ENCODE measurements around the gene CMTM8.

The CMTM8 gene

GRCh38 chr3:32404714-32405113 is 166.2 kb downstream of the CMTM8 start:
- peaks cover 0 to 3% of the 10 kb centered on the region in 2 donors for H3K9me3 ChIP-seq (replicated peaks in 1 of 2; ENCODE audit: control insufficient read depth in 2 of 2, insufficient read depth in 1 of 2, low read depth in 1 of 2, low read length in 2 of 2)
- H3K4me2 ChIP-seq (ENCODE audit: insufficient read depth, low read length, poor library complexity, severe bottlenecking), result no peak overlapping the region
- H3K14ac ChIP-seq (ENCODE audit: low read length), result no peak overlapping the region
- no peak overlapping the region for H2BK12ac ChIP-seq (ENCODE audit: low read length)
- H3K4me1 ChIP-seq (ENCODE audit: control insufficient read depth in 2 of 2, insufficient read depth in 1 of 2, low read depth in 1 of 2, low read length in 2 of 2), result peaks cover 6 to 9% of the 10 kb centered on the region in 2 donors
- H2BK5ac ChIP-seq (ENCODE audit: low read length), result no peak overlapping the region
- H3K79me1 ChIP-seq (ENCODE audit: low read depth, low read length), result no peaks in the 10 kb centered on the region
- H2AK5ac ChIP-seq (ENCODE audit: low read depth, low read length), result no peak overlapping the region
- H2AFZ ChIP-seq (ENCODE audit: low read length), result no peak overlapping the region
- WGBS, 2 donors (ENCODE audit: extremely low coverage in 2 of 2, insufficient read length in 2 of 2, insufficient replicate concordance in 1 of 2), result no CpG with 5 or more reads among the region's 1 CpG
- no peak overlapping the region for H3K18ac ChIP-seq (ENCODE audit: low read length)
- H2BK15ac ChIP-seq (ENCODE audit: low read length), result no peak overlapping the region
- no peak for DNase-seq (ENCODE audit: low spot score)
- no peak overlapping the region for H2BK120ac ChIP-seq (ENCODE audit: low read depth, low read length)
- no peak overlapping the region for H3K23ac ChIP-seq (ENCODE audit: low read depth, low read length, poor library complexity)
- no peak overlapping the region for H4K91ac ChIP-seq (ENCODE audit: low read depth, low read length, poor library complexity)
- H3K27me3 ChIP-seq (ENCODE audit: control insufficient read depth in 3 of 3, insufficient read depth in 3 of 3, low read depth in 1 of 3, low read length in 3 of 3), result peaks cover 0 to 2% (median 0%) of the 10 kb centered on the region in 3 experiments
- no peak overlapping the region for H3K27ac ChIP-seq (replicated peaks; ENCODE audit: low read length)
- no peak overlapping the region for H3K4me3 ChIP-seq (ENCODE audit: low read length in 2 of 2)
- H3K9ac ChIP-seq (ENCODE audit: low read depth, low read length, poor library complexity), result no peak overlapping the region
- no peak overlapping the region for H4K8ac ChIP-seq (ENCODE audit: low read depth, low read length)
- peaks cover 0 to 27% of the 10 kb centered on the region in 2 donors for H3K36me3 ChIP-seq (replicated peaks in 1 of 2; ENCODE audit: control insufficient read depth in 2 of 2, insufficient read depth in 2 of 2, low read length in 2 of 2)
- no peak overlapping the region for H3K4ac ChIP-seq (ENCODE audit: low read length)

- Histone ChIP-seq H3K18ac (ENCODE audit: low read length) (no peak overlapping the region), H3K27me3 (ENCODE audit: control insufficient read depth in 3 of 3, insufficient read depth in 3 of 3, low read depth in 1 of 3, low read length in 3 of 3) (peaks cover 0 to 2% (median 0%) of the 10 kb centered on the region in 3 experiments), H3K4me2 (ENCODE audit: insufficient read depth, low read length, poor library complexity, severe bottlenecking) (no peak overlapping the region), H2BK120ac (ENCODE audit: low read depth, low read length) (no peak overlapping the region), H3K4me1 (ENCODE audit: control insufficient read depth in 2 of 2, insufficient read depth in 1 of 2, low read depth in 1 of 2, low read length in 2 of 2) (peaks cover 10 to 12% of the 10 kb centered on the region in 2 donors), H3K9ac (ENCODE audit: low read depth, low read length, poor library complexity) (no peak overlapping the region), H4K91ac (ENCODE audit: low read depth, low read length, poor library complexity) (no peak overlapping the region), H3K14ac (ENCODE audit: low read length) (no peak overlapping the region), H2BK15ac (ENCODE audit: low read length) (no peak overlapping the region), H3K23ac (ENCODE audit: low read depth, low read length, poor library complexity) (no peak overlapping the region), H3K79me1 (ENCODE audit: low read depth, low read length) (no peaks in the 10 kb centered on the region), H2BK12ac (ENCODE audit: low read length) (no peak overlapping the region), H4K8ac (ENCODE audit: low read depth, low read length) (no peak overlapping the region), H3K27ac (replicated peaks; ENCODE audit: low read length) (no peak overlapping the region), H3K4me3 (ENCODE audit: low read length in 2 of 2) (no peak overlapping the region), H3K9me3 (replicated peaks in 1 of 2; ENCODE audit: control insufficient read depth in 2 of 2, insufficient read depth in 1 of 2, low read depth in 1 of 2, low read length in 2 of 2) (peaks cover 0 to 3% of the 10 kb centered on the region in 2 donors), H2AFZ (ENCODE audit: low read length) (no peak overlapping the region), H3K36me3 (replicated peaks in 1 of 2; ENCODE audit: control insufficient read depth in 2 of 2, insufficient read depth in 2 of 2, low read length in 2 of 2) (peaks cover 0 to 27% of the 10 kb centered on the region in 2 donors), H2BK5ac (ENCODE audit: low read length) (no peak overlapping the region), H2AK5ac (ENCODE audit: low read depth, low read length) (no peak overlapping the region), H3K4ac (ENCODE audit: low read length) (no peak overlapping the region)
- no CpG with 5 or more reads among the region's 2 CpGs for WGBS, 2 donors (ENCODE audit: extremely low coverage in 2 of 2, insufficient read length in 2 of 2, insufficient replicate concordance in 1 of 2)
- DNase-seq (ENCODE audit: low spot score), result no peak
Observed at GRCh38 chr3:32405155-32405554, 166.7 kb downstream of the CMTM8 start.

GRCh38 chr3:32405711-32406323 is 167.3 kb downstream of the CMTM8 start:
- DNase-seq (ENCODE audit: low spot score), result no peak
- no peak overlapping the region for H2BK5ac ChIP-seq (ENCODE audit: low read length)
- H3K4ac ChIP-seq (ENCODE audit: low read length), result no peak overlapping the region
- no peak overlapping the region for H2BK120ac ChIP-seq (ENCODE audit: low read depth, low read length)
- H3K18ac ChIP-seq (ENCODE audit: low read length), result no peak overlapping the region
- no peak overlapping the region for H4K91ac ChIP-seq (ENCODE audit: low read depth, low read length, poor library complexity)
- no peak overlapping the region for H3K23ac ChIP-seq (ENCODE audit: low read depth, low read length, poor library complexity)
- peaks cover 0 to 3% of the 10 kb centered on the region in 2 donors for H3K9me3 ChIP-seq (replicated peaks in 1 of 2; ENCODE audit: control insufficient read depth in 2 of 2, insufficient read depth in 1 of 2, low read depth in 1 of 2, low read length in 2 of 2)
- no peak overlapping the region for H3K14ac ChIP-seq (ENCODE audit: low read length)
- no peaks in the 10 kb centered on the region for H3K27me3 ChIP-seq (ENCODE audit: control insufficient read depth in 3 of 3, insufficient read depth in 3 of 3, low read depth in 1 of 3, low read length in 3 of 3)
- H2BK15ac ChIP-seq (ENCODE audit: low read length), result no peak overlapping the region
- H3K4me3 ChIP-seq (ENCODE audit: low read length in 2 of 2), result no peak overlapping the region
- no peak overlapping the region for H3K4me2 ChIP-seq (ENCODE audit: insufficient read depth, low read length, poor library complexity, severe bottlenecking)
- H3K79me1 ChIP-seq (ENCODE audit: low read depth, low read length), result no peaks in the 10 kb centered on the region
- no peak overlapping the region for H2AFZ ChIP-seq (ENCODE audit: low read length)
- H3K27ac ChIP-seq (replicated peaks; ENCODE audit: low read length), result no peak overlapping the region
- no peak overlapping the region for H2BK12ac ChIP-seq (ENCODE audit: low read length)
- no peak overlapping the region for H2AK5ac ChIP-seq (ENCODE audit: low read depth, low read length)
- H3K4me1 ChIP-seq (ENCODE audit: control insufficient read depth in 2 of 2, insufficient read depth in 1 of 2, low read depth in 1 of 2, low read length in 2 of 2), result peaks cover 16 to 17% of the 10 kb centered on the region in 2 donors
- no peak overlapping the region for H4K8ac ChIP-seq (ENCODE audit: low read depth, low read length)
- no CpG with 5 or more reads among the region's 7 CpGs for WGBS, 2 donors (ENCODE audit: extremely low coverage in 2 of 2, insufficient read length in 2 of 2, insufficient replicate concordance in 1 of 2)
- peaks cover 0 to 27% of the 10 kb centered on the region in 2 donors for H3K36me3 ChIP-seq (replicated peaks in 1 of 2; ENCODE audit: control insufficient read depth in 2 of 2, insufficient read depth in 2 of 2, low read length in 2 of 2)
- no peak overlapping the region for H3K9ac ChIP-seq (ENCODE audit: low read depth, low read length, poor library complexity)

- peaks cover 0 to 3% of the 10 kb centered on the region in 2 donors for H3K9me3 ChIP-seq (replicated peaks in 1 of 2; ENCODE audit: control insufficient read depth in 2 of 2, insufficient read depth in 1 of 2, low read depth in 1 of 2, low read length in 2 of 2)
- H4K8ac ChIP-seq (ENCODE audit: low read depth, low read length), result no peak overlapping the region
- H3K27ac ChIP-seq (replicated peaks; ENCODE audit: low read length), result no peak overlapping the region
- no peak for DNase-seq (ENCODE audit: low spot score)
- H3K79me1 ChIP-seq (ENCODE audit: low read depth, low read length), result no peaks in the 10 kb centered on the region
- H3K4me3 ChIP-seq (ENCODE audit: low read length in 2 of 2), result no peak overlapping the region
- H3K23ac ChIP-seq (ENCODE audit: low read depth, low read length, poor library complexity), result no peak overlapping the region
- no peak overlapping the region for H2AK5ac ChIP-seq (ENCODE audit: low read depth, low read length)
- no peak overlapping the region for H2AFZ ChIP-seq (ENCODE audit: low read length)
- H2BK15ac ChIP-seq (ENCODE audit: low read length), result no peak overlapping the region
- H3K4me2 ChIP-seq (ENCODE audit: insufficient read depth, low read length, poor library complexity, severe bottlenecking), result no peak overlapping the region
- no peak overlapping the region for H3K9ac ChIP-seq (ENCODE audit: low read depth, low read length, poor library complexity)
- H3K18ac ChIP-seq (ENCODE audit: low read length), result no peak overlapping the region
- H3K4ac ChIP-seq (ENCODE audit: low read length), result no peak overlapping the region
- H3K4me1 ChIP-seq (ENCODE audit: control insufficient read depth in 2 of 2, insufficient read depth in 1 of 2, low read depth in 1 of 2, low read length in 2 of 2), result peaks cover 12 to 17% of the 10 kb centered on the region in 2 donors
- H2BK120ac ChIP-seq (ENCODE audit: low read depth, low read length), result no peak overlapping the region
- no peak overlapping the region for H3K14ac ChIP-seq (ENCODE audit: low read length)
- no peaks in the 10 kb centered on the region for H3K27me3 ChIP-seq (ENCODE audit: control insufficient read depth in 3 of 3, insufficient read depth in 3 of 3, low read depth in 1 of 3, low read length in 3 of 3)
- H4K91ac ChIP-seq (ENCODE audit: low read depth, low read length, poor library complexity), result no peak overlapping the region
- H2BK5ac ChIP-seq (ENCODE audit: low read length), result no peak overlapping the region
- WGBS, 2 donors (ENCODE audit: extremely low coverage in 2 of 2, insufficient read length in 2 of 2, insufficient replicate concordance in 1 of 2), result no CpG with 5 or more reads among the region's 7 CpGs
- H3K36me3 ChIP-seq (replicated peaks in 1 of 2; ENCODE audit: control insufficient read depth in 2 of 2, insufficient read depth in 2 of 2, low read length in 2 of 2), result peaks cover 0 to 30% of the 10 kb centered on the region in 2 donors
- H2BK12ac ChIP-seq (ENCODE audit: low read length), result no peak overlapping the region
Observed at GRCh38 chr3:32406486-32407408, 168.3 kb downstream of the CMTM8 start.
